Thymus (tissue), 11 donors: Measurements from ENCODE around the gene SRBD1. TPM values are rescaled to one million over a fixed set of nuclear protein-coding genes. Genes with fewer than 3 reads are reported as not detected.

Experiments used
- DNase-seq, 9 donors: peaks; one replicate each; pipeline ENCODE4 v3.0.0-alpha.2; 2013; ENCODE audit warnings: low spot score in 9 of 9, low read depth in 6 of 9, missing footprints in 1 of 9
- H3K27ac ChIP-seq, 2 donors: one replicate each; pipeline ENCODE4 v1.5.1; 2013; ENCODE audit warnings: control low read depth in 1 of 2, low read depth in 1 of 2, low read length in 1 of 2, mild to moderate bottlenecking in 1 of 2, moderate library complexity in 1 of 2
- H3K27me3 ChIP-seq, 2 donors: one replicate each; pipeline ENCODE4 v1.5.1; 2013; ENCODE audit warnings: low read length in 1 of 2; ENCODE audit not compliant: control insufficient read depth in 2 of 2, insufficient read depth in 1 of 2
- H3K36me3 ChIP-seq, 2 donors: one replicate each; pipeline ENCODE4 v1.5.1; 2013; ENCODE audit warnings: low read length in 1 of 2, mild to moderate bottlenecking in 1 of 2, moderate library complexity in 1 of 2; ENCODE audit not compliant: control insufficient read depth in 2 of 2, insufficient read depth in 2 of 2
- H3K4me1 ChIP-seq, 2 donors: one replicate each; pipeline ENCODE4 v1.5.1; 2013; ENCODE audit warnings: low read length in 2 of 2; ENCODE audit not compliant: control insufficient read depth in 2 of 2, insufficient read depth in 2 of 2
- H3K4me3 ChIP-seq, 2 donors: one replicate each; pipeline ENCODE4 v1.5.1; 2013; ENCODE audit warnings: low read length in 2 of 2, control low read depth in 1 of 2, mild to moderate bottlenecking in 1 of 2
- H3K9me3 ChIP-seq, 2 donors: one replicate each; pipeline ENCODE4 v1.5.1; 2013; ENCODE audit warnings: low read length in 1 of 2, mild to moderate bottlenecking in 1 of 2; ENCODE audit not compliant: control insufficient read depth in 2 of 2, insufficient read depth in 1 of 2
- WGBS: extraction: QIAGEN DNeasy Blood & Tissue Kit; methylation state at CpG from one replicate; pipeline ENCODE4 v1.1.7; 2013; 5-methylcytosine and 5-hydroxymethylcytosine counted together
- polyA plus RNA-seq: library from polyadenylated mRNA; stranded (reverse); fragments of 200-250 nt; gene quantifications from one replicate; pipeline ENCODE4 v1.2.3, GENCODE V29; 2013
- total RNA-seq: library from RNA; stranded (reverse); fragments of 120-200 nt; gene quantifications from one replicate; pipeline ENCODE4 v1.2.4, GENCODE V29; 2013
- donor health status: healthy.

Gene SRBD1
- total and polyA plus RNA-seq, 2 donors, result 11.0 to 22.4 TPM

DNA sequence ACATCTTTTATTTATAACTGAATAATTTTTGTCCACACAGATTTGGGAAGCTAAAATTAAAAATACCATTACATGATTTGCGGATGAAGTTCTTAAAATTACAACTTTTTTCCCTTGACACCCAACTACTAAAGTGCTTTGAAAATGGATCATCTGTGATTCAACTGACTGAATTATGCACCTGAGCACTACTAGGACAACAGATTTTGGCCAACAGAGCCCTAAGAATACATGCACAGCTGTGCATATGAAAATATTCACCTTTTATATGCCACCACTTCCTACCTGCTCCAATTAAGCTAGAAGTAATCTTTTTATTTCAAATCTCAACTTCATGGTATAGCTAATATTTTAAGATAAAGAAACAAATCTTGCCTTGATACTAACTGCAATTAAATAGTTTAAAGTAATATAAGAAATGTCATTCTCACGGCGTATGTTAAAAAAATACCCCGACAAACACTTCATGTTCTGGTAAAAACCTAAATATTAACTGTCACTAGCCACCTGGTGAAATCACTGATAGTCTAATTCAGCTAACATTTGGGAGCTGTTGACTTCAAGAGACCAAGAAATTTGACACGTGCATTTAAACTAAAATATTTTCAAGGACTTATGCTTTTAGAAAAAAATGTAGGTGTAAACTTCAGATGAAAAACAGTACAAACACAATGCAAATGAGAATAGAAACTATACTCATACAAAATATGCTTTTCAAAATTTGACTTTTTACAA lies 153.7 kb downstream of the SRBD1 start:
- Histone ChIP-seq H3K4me1 (no peaks in the 10 kb centered on the region), H3K36me3 (no peaks in the 10 kb centered on the region), H3K27ac (no peak overlapping the region), H3K27me3 (no peaks in the 10 kb centered on the region), H3K9me3 (no peaks in the 10 kb centered on the region), H3K4me3 (no peak overlapping the region)
- whole genome bisulfite sequencing, result 97% methylated on average over 5 of the region's 5 CpGs
- DNase-seq, result no peak

DNA sequence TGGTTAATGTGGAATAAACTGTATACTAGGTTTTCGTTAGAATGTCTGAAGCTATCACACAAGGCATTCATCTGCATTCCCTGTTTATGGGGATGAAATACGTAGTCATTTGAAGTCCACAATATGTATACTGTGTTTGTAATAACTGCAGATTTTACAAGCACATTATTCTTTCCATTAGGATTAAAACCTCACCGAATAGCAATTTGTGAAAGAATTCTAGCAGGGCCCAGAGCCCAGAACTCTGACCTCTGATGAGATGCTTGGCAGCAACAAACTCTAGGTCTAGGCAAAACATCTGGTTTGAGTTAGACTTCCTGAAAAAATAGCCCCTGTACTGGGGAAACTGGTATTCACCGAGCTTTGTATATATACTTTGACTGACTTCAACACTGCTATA lies 158.2 kb downstream of the SRBD1 start:
- no peak for DNase-seq
- Histone ChIP-seq H3K27me3 (no peaks in the 10 kb centered on the region), H3K36me3 (no peaks in the 10 kb centered on the region), H3K9me3 (no peaks in the 10 kb centered on the region), H3K27ac (no peak overlapping the region), H3K4me3 (no peak overlapping the region), H3K4me1 (no peaks in the 10 kb centered on the region)
- WGBS, result 99% methylated on average over 4 of the region's 4 CpGs

DNA sequence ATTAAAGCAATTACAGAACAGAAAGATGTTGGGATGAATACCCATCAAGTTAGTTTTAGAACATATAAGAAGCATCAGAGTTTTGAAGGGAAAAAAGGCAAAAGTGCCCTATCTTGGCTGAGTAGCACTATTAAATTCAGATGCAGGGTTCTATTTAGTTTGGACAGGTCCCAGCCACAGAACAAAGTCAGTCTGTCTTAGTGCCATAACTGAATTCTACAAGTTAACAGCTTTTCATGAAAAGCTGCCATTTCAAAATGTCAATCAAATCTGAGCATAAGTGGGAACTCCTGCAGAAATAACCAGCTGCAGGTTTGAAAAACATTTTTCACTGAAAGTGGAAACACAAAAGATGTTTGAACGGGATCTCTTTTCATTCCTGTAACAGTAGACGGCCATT lies 160.4 kb downstream of the SRBD1 start:
- Histone ChIP-seq H3K27me3 (no peaks in the 10 kb centered on the region), H3K27ac (no peak overlapping the region), H3K4me1 (no peaks in the 10 kb centered on the region), H3K36me3 (no peaks in the 10 kb centered on the region), H3K4me3 (no peak overlapping the region), H3K9me3 (no peaks in the 10 kb centered on the region)
- no peak for DNase-seq
- 94% methylated on average over 2 of the region's 2 CpGs for WGBS

DNA sequence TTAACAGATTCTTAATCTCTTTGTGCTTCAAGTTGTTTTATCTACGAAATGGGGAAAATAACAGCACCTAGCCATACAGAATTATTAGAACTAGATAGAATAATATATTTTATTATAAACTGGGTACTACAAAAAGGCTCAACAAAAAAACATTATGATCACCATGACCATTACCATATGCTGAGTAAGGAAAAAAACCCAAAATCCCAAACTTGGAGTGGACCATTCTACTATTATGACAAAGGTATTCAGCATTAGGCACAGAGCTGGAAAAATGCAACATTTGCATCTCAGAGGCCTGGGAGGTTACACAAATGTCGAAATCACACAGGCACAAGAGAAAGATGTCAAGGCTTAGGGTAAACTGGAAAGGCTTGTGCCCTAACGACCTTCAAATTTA lies 162.8 kb downstream of the SRBD1 start:
- H3K27me3 ChIP-seq, result no peaks in the 10 kb centered on the region
- no peaks in the 10 kb centered on the region for H3K36me3 ChIP-seq
- H3K4me3 ChIP-seq, result no peak overlapping the region
- no peaks in the 10 kb centered on the region for H3K4me1 ChIP-seq
- no peak overlapping the region for H3K27ac ChIP-seq
- no peak for DNase-seq
- 97% methylated on average over 3 of the region's 3 CpGs for WGBS
- no peaks in the 10 kb centered on the region for H3K9me3 ChIP-seq

DNA sequence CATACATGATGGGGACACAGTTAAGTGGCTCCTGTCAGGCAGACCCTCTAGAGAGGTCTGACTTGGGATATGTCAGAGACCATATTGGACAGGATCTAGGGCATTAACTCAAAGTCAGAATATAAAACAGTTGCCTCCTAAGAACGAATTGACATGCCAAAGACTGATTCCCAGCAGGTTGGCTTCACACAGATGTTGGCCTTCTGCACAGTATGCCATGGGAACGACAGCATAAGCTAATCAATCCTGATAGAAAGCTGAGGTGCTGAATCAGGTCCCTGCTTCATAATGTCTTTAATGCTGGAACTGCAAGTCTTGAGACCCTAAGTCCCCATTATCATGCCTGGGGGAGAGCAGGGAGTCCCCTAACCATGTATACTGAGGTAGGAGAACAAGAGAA lies 165.1 kb downstream of the SRBD1 start:
- Histone ChIP-seq H3K4me3 (no peak overlapping the region), H3K27ac (no peak overlapping the region), H3K9me3 (no peaks in the 10 kb centered on the region), H3K27me3 (no peaks in the 10 kb centered on the region), H3K4me1 (no peaks in the 10 kb centered on the region), H3K36me3 (no peaks in the 10 kb centered on the region)
- WGBS, result 97% methylated on average over 2 of the region's 2 CpGs
- no peak for DNase-seq

DNA sequence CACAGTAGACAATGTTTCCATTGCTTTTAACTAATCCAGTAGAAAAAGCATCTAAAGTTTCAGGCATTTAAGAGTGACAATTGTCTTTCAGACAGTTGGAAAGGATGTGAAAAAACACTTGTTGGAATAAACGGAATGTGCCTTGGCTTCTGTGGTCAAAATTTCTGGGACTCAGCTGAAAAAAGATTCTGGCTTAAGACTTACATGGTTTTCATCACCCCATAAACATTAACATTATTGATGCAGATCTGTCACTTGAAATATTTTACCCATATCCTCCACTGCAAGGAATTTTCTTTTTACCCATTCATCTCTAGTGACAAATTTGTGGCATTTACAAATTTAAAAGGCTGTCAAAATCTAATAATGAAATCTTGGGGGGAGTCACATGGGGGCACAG lies 166.0 kb downstream of the SRBD1 start:
- 100% methylated on average over 1 of the region's 1 CpG for WGBS
- no peaks in the 10 kb centered on the region for H3K4me1 ChIP-seq
- DNase-seq, result no peak
- H3K27me3 ChIP-seq, result no peaks in the 10 kb centered on the region
- no peaks in the 10 kb centered on the region for H3K36me3 ChIP-seq
- H3K27ac ChIP-seq, result no peak overlapping the region
- H3K9me3 ChIP-seq, result no peaks in the 10 kb centered on the region
- no peak overlapping the region for H3K4me3 ChIP-seq

DNA sequence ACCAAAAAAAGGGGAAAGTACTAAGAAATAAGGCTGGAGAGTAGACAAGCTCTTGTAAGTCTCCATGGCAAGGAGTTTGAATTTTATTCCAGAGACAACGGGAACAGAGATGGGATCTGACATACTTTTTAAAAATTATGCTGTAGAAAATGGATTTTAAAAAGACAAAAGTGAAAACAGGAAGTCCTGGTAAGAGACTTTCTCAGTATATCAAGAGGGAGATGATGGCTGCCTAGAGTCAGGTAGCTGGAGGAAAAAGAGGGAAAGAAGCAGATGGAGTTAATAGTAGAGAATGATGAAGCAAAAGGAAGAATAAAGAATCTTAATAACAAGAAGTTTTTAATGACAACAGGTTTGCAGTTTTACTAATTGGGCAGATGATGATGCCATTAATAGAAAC lies 168.1 kb downstream of the SRBD1 start:
- DNase-seq, result no peak
- H3K27ac ChIP-seq, result no peak overlapping the region
- H3K4me1 ChIP-seq, result no peaks in the 10 kb centered on the region
- H3K4me3 ChIP-seq, result no peak overlapping the region
- 96% methylated on average over 1 of the region's 1 CpG for WGBS
- H3K27me3 ChIP-seq, result no peaks in the 10 kb centered on the region
- no peaks in the 10 kb centered on the region for H3K36me3 ChIP-seq
- H3K9me3 ChIP-seq, result no peaks in the 10 kb centered on the region

DNA sequence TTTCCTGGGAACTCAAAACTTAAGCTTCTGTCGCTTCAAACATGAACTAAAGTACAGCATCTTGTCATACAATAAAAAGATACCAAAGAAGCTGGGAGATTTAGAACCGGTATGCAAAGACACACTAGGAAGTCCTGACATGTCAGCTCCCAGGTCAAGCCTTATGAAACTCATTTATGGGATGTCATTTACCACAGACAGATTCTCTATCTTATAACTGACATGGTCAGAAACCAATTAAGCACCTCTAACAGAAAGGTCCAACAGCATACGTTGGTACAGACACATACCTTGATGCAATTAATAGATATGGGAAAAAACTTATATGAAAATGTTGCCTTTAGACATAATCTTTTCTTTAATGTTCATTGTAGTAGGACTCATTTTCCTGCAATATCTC lies 169.0 kb downstream of the SRBD1 start:
- no peaks in the 10 kb centered on the region for H3K27me3 ChIP-seq
- H3K27ac ChIP-seq, result no peak overlapping the region
- H3K9me3 ChIP-seq, result no peaks in the 10 kb centered on the region
- no peak overlapping the region for H3K4me3 ChIP-seq
- 96% methylated on average over 3 of the region's 3 CpGs for WGBS
- no peak for DNase-seq
- no peaks in the 10 kb centered on the region for H3K36me3 ChIP-seq
- no peaks in the 10 kb centered on the region for H3K4me1 ChIP-seq

DNA sequence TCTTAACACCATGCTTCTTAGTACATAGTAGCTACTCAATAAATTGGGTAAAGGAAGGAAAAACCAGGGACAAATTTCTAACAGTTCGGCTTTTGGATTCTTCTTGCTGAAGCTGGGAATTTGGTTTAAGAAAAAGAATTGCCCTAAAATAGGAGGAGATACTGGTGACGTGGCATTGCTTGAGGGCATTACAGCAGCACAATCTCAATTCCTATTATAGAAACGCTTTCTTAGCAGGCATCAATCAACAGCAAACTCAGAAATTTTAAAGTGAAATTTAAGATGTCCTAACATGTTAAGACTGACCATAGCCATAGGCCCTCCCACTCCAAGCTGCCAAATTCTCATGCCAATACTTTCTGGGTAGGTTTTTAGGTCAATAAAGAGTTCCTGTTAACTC lies 169.5 kb downstream of the SRBD1 start:
- 96% methylated on average over 3 of the region's 3 CpGs for WGBS
- H3K36me3 ChIP-seq, result no peaks in the 10 kb centered on the region

More for the DNA sequence above, 169.5 kb downstream of the SRBD1 start:
- Histone ChIP-seq H3K4me3 (no peak overlapping the region), H3K27me3 (no peaks in the 10 kb centered on the region), H3K4me1 (no peaks in the 10 kb centered on the region), H3K9me3 (no peaks in the 10 kb centered on the region), H3K27ac (no peak overlapping the region)
- no peak for DNase-seq
